Caco-2 (cell line): ENCODE data around the gene C10orf90. TPM values are rescaled to one million over a fixed set of nuclear protein-coding genes. Genes with fewer than 3 reads are reported as not detected.

Experiments
- BruUV-seq: library from RNA; stranded (reverse); fragments of 400-500 nt; replicated peaks from 2 replicates; lab custom pipeline; 2021; lab: Mats Ljungman, UMichigan
- CTCF ChIA-PET: fragments of 300-600 bp; sonication (Branson Sonifier 250); formaldehyde crosslinking; loops from one replicate; lab custom pipeline; 2022; ENCODE audit warnings: antibody characterized with exemption; lab: Charles Lee
- POLR2A ChIA-PET: fragments of 300-600 bp; sonication (Branson Sonifier 250); formaldehyde crosslinking; loops from one replicate; lab custom pipeline; 2022; ENCODE audit warnings: antibody characterized with exemption; lab: Charles Lee
- DNase-seq, 2 experiments: peaks; one replicate each; pipeline versions ENCODE4 v3.0.0 to v3.0.0-alpha.2; 2020 to 2022
- H3K27me3 ChIP-seq: replicated peaks from 2 replicates; pipeline ENCODE4 v1.6.0; 2011; ENCODE audit warnings: low read length; ENCODE audit not compliant: control insufficient read depth, insufficient read depth
- H3K36me3 ChIP-seq: 2 replicates; pipeline ENCODE4 v1.5.1; 2011; ENCODE audit warnings: low read length; ENCODE audit not compliant: control insufficient read depth, insufficient read depth
- H3K4me1 ChIP-seq: fragments of 250-450 bp; sonication (Bioruptor Pico); 2 replicates; pipeline ENCODE4 v1.5.1; 2020; ENCODE audit warnings: mild to moderate bottlenecking
- H3K4me3 ChIP-seq: 2 replicates; pipeline ENCODE4 v1.5.1; 2011; ENCODE audit warnings: low read depth, mild to moderate bottlenecking, control low read depth, low read length
- H3K9me3 ChIP-seq: fragments of 250-450 bp; sonication (Bioruptor Pico); 2 replicates; pipeline ENCODE4 v1.5.1; 2020; ENCODE audit warnings: mild to moderate bottlenecking, moderate library complexity
- H3K27ac Mint-ChIP-seq: one replicate; pipeline ENCODE4 v1.8.0; 2022; ENCODE audit warnings: mixed read lengths; ENCODE audit not compliant: unreplicated experiment
- H3K27me3 Mint-ChIP-seq: one replicate; pipeline ENCODE4 v1.8.0; 2022; ENCODE audit warnings: mixed read lengths; ENCODE audit not compliant: insufficient read depth, unreplicated experiment
- H3K36me3 Mint-ChIP-seq: one replicate; pipeline ENCODE4 v1.8.0; 2022; ENCODE audit warnings: mild to moderate bottlenecking, mixed read lengths; ENCODE audit not compliant: insufficient read depth, unreplicated experiment
- H3K4me1 Mint-ChIP-seq: one replicate; pipeline ENCODE4 v1.8.0; 2022; ENCODE audit warnings: low read depth, mixed read lengths; ENCODE audit not compliant: unreplicated experiment
- H3K4me3 Mint-ChIP-seq: one replicate; pipeline ENCODE4 v1.8.0; 2022; ENCODE audit warnings: mild to moderate bottlenecking, moderate library complexity, mixed read lengths; ENCODE audit not compliant: unreplicated experiment
- H3K9me3 Mint-ChIP-seq: one replicate; pipeline ENCODE4 v1.8.0; 2022; ENCODE audit warnings: mixed read lengths; ENCODE audit not compliant: unreplicated experiment
- CTCF ChIP-seq, 2 experiments: fragments of 200-600 bp in 1 of 2; IDR thresholded peaks; 1 replicate in 1 of 2; 2 replicates in 1 of 2; pipeline versions ENCODE4 v1.5.1 to v1.8.0; 2011 to 2022; ENCODE audit warnings: antibody characterized with exemption in 1 of 2, control low read depth in 1 of 2, inconsistent platforms in 1 of 2, low read depth in 1 of 2, low read length in 1 of 2, mild to moderate bottlenecking in 1 of 2, moderate library complexity in 1 of 2; ENCODE audit not compliant: insufficient read depth in 1 of 2, severe bottlenecking in 1 of 2, unreplicated experiment in 1 of 2
- intact Hi-C: fragments of 100-400 bp; cut with micrococcal nuclease; formaldehyde crosslinking; loops from one replicate; pipeline ENCODE4 v1.10.0; 2022; ENCODE audit not compliant: unreplicated experiment
- total RNA-seq: library from RNA; stranded (reverse); gene quantifications from 2 replicates; pipeline ENCODE4 v1.2.3, GENCODE V29; 2022

Gene C10orf90
- total RNA-seq, 1 experiment from 2014 or later, result not detected

GRCh38 chr10:126509182-126509581 is 161.3 kb downstream of the C10orf90 start:
- ChIA-PET POLR2A (no interaction called here), CTCF (no interaction called here)
- H3K9me3 ChIP-seq, result no peaks in the 10 kb centered on the region
- TF ChIP-seq CTCF (IDR thresholded peaks at IDR 0.05; ENCODE audit: insufficient read depth in 1 of 2, low read depth in 1 of 2, low read length in 1 of 2, severe bottlenecking in 1 of 2, unreplicated experiment in 1 of 2), result no peak
- no peaks in the 10 kb centered on the region for H3K9me3 Mint-ChIP-seq
- H3K4me3 Mint-ChIP-seq, result no peak overlapping the region
- intact Hi-C loops, result no loop called here
- no peak for DNase-seq
- BruUV-seq, result no TSS peak
- no peaks in the 10 kb centered on the region for H3K27me3 ChIP-seq
- no peak overlapping the region for H3K4me3 ChIP-seq
- H3K27ac Mint-ChIP-seq, result no peak overlapping the region
- peaks cover 10% of the 10 kb centered on the region for H3K27me3 Mint-ChIP-seq
- no peaks in the 10 kb centered on the region for H3K4me1 ChIP-seq
- no peaks in the 10 kb centered on the region for H3K36me3 Mint-ChIP-seq
- H3K4me1 Mint-ChIP-seq, result no peaks in the 10 kb centered on the region
- H3K36me3 ChIP-seq, result no peaks in the 10 kb centered on the region

GRCh38 chr10:126508535-126509040 is 161.9 kb downstream of the C10orf90 start:
- H3K4me1 ChIP-seq, result no peaks in the 10 kb centered on the region
- no TSS peak for BruUV-seq
- no peaks in the 10 kb centered on the region for H3K9me3 Mint-ChIP-seq
- no peak overlapping the region for H3K4me3 ChIP-seq
- no peaks in the 10 kb centered on the region for H3K9me3 ChIP-seq
- no peaks in the 10 kb centered on the region for H3K36me3 Mint-ChIP-seq
- no peak overlapping the region for H3K27ac Mint-ChIP-seq
- peak in 1 of 2 experiments; percentile 15 for DNase-seq
- H3K4me3 Mint-ChIP-seq, result no peak overlapping the region
- POLR2A ChIA-PET, result no interaction called here
- no peaks in the 10 kb centered on the region for H3K36me3 ChIP-seq
- H3K4me1 Mint-ChIP-seq, result no peaks in the 10 kb centered on the region
- H3K27me3 ChIP-seq, result no peaks in the 10 kb centered on the region
- H3K27me3 Mint-ChIP-seq, result peaks cover 15% of the 10 kb centered on the region
- no peak for TF ChIP-seq CTCF (IDR thresholded peaks at IDR 0.05; ENCODE audit: insufficient read depth in 1 of 2, low read depth in 1 of 2, low read length in 1 of 2, severe bottlenecking in 1 of 2, unreplicated experiment in 1 of 2)
- intact Hi-C loops, result no loop called here
- CTCF ChIA-PET, result no interaction called here

- Histone ChIP-seq H3K4me3 (no peak overlapping the region), H3K9me3 (no peaks in the 10 kb centered on the region), H3K27me3 (no peaks in the 10 kb centered on the region), H3K36me3 (no peaks in the 10 kb centered on the region), H3K4me1 (no peaks in the 10 kb centered on the region)
- intact Hi-C loops, result loop anchor here (1.0 to 5.0 kb wide), 3 partner anchors 522 to 637 kb away; no protein-coding TSS in a partner anchor
- no peaks in the 10 kb centered on the region for H3K36me3 Mint-ChIP-seq
- H3K9me3 Mint-ChIP-seq, result no peaks in the 10 kb centered on the region
- peaks cover 13% of the 10 kb centered on the region for H3K27me3 Mint-ChIP-seq
- ChIA-PET CTCF (interaction anchor here (0.6 kb wide), 1 partner anchor 1197 kb away, joined by 3 read pairs; no protein-coding TSS in a partner anchor), POLR2A (no interaction called here)
- no peak overlapping the region for H3K27ac Mint-ChIP-seq
- no peak overlapping the region for H3K4me3 Mint-ChIP-seq
- H3K4me1 Mint-ChIP-seq, result no peaks in the 10 kb centered on the region
- no peak for DNase-seq
- no TSS peak for BruUV-seq
- TF ChIP-seq CTCF (IDR thresholded peaks at IDR 0.05; ENCODE audit: insufficient read depth in 1 of 2, low read depth in 1 of 2, low read length in 1 of 2, severe bottlenecking in 1 of 2, unreplicated experiment in 1 of 2), result no peak
Measured at GRCh38 chr10:126504761-126505112, 165.8 kb downstream of the C10orf90 start.
